HepG2 (cell line): Measurements from ENCODE around the gene ELOVL5. TPM values are rescaled to one million over a fixed set of nuclear protein-coding genes. Genes with fewer than 3 reads are reported as not detected.

Source experiments
- ATAC-seq: fragments of 200-7000 bp; cut with Tn5 transposase; 3 replicates; pipeline ENCODE4 v1.9.1; 2020; ENCODE audit warnings: mild to moderate bottlenecking, moderate library complexity
- BruUV-seq: library from RNA; stranded (reverse); fragments of 400-500 nt; replicated peaks from 2 replicates; lab custom pipeline; 2021; lab: Mats Ljungman, UMichigan
- CTCF ChIA-PET: fragments of 300-600 bp; formaldehyde crosslinking; extraction: SDS; loops from one replicate; lab custom pipeline; 2021; ENCODE audit warnings: low total read pairs, inconsistent platforms, low intra/inter-chr PET ratio; lab: Yijun Ruan, JAX
- POLR2A ChIA-PET: fragments of 350-600 bp; sonication (Branson Sonifier 250); formaldehyde crosslinking; loops from one replicate; lab custom pipeline; 2020; ENCODE audit warnings: antibody characterized with exemption, inconsistent platforms; lab: Yijun Ruan, JAX
- DNase-seq: peaks from one replicate; pipeline ENCODE4 v3.0.0-alpha.2; 2015; ENCODE audit warnings: low spot score
- FAIRE-seq: peaks from 3 replicates; lab custom pipeline; 2011; peaks lifted over from hg19 to GRCh38; lab: Jason Lieb, UNC
- H2AFZ ChIP-seq: one replicate; pipeline ENCODE4 v1.6.1; 2011; ENCODE audit warnings: low read length, inconsistent platforms
- H3K27ac ChIP-seq: fragments of 300-600 bp; 3 replicates; pipeline ENCODE4 v1.8.0; 2011; ENCODE audit warnings: mixed run types, mild to moderate bottlenecking, mixed read lengths, low read length, inconsistent platforms; ENCODE audit not compliant: insufficient read depth; ENCODE audit errors: extremely low read length
- H3K27me3 ChIP-seq, 2 experiments: fragments of 200-600 bp in 1 of 2; 2 replicates in 1 of 2; 3 replicates in 1 of 2; pipeline versions ENCODE4 v1.6.0 to v1.8.0; 2011; ENCODE audit warnings: low read length in 2 of 2, mild to moderate bottlenecking in 2 of 2, moderate library complexity in 2 of 2, inconsistent platforms in 1 of 2; ENCODE audit not compliant: insufficient read depth in 2 of 2, control insufficient read depth in 1 of 2
- H3K36me3 ChIP-seq, 2 experiments: fragments of 200-600 bp in 1 of 2; replicated peaks in 1 of 2; 2 replicates in 1 of 2; 3 replicates in 1 of 2; pipeline versions ENCODE4 v1.5.1 to v1.8.0; 2011; ENCODE audit warnings: low read length in 2 of 2, inconsistent platforms in 1 of 2; ENCODE audit not compliant: insufficient read depth in 2 of 2, control insufficient read depth in 1 of 2
- H3K4me1 ChIP-seq: 2 replicates; pipeline ENCODE4 v1.5.1; 2012; ENCODE audit warnings: low read length, inconsistent platforms; ENCODE audit not compliant: insufficient read depth
- H3K4me2 ChIP-seq: 2 replicates; pipeline ENCODE4 v1.6.0; 2011; ENCODE audit warnings: low read depth, low read length, inconsistent platforms
- H3K4me3 ChIP-seq, 3 experiments: fragments of 200-600 bp in 1 of 3; sonication (generic), shearing (Covaris generic) in 1 of 3; replicated peaks in 1 of 3; 2 replicates each; pipeline ENCODE4 v1.5.1; 2011 to 2016; ENCODE audit warnings: low read length in 3 of 3, inconsistent platforms in 2 of 3, low read depth in 2 of 3, mild to moderate bottlenecking in 2 of 3, control low read depth in 1 of 3, mixed read lengths in 1 of 3; ENCODE audit not compliant: insufficient read depth in 1 of 3
- H3K79me2 ChIP-seq: one replicate; pipeline ENCODE4 v1.6.1; 2011; ENCODE audit warnings: low read length, inconsistent platforms; ENCODE audit not compliant: insufficient read depth
- H3K9ac ChIP-seq: 2 replicates; pipeline ENCODE4 v1.6.0; 2011; ENCODE audit warnings: mild to moderate bottlenecking, low read depth, low read length, inconsistent platforms; ENCODE audit not compliant: insufficient read depth
- H3K9me3 ChIP-seq: 2 replicates; pipeline ENCODE4 v1.5.1; 2012; ENCODE audit warnings: mild to moderate bottlenecking, low read length
- H4K20me1 ChIP-seq: 2 replicates; pipeline ENCODE4 v1.6.0; 2011; ENCODE audit warnings: inconsistent platforms, mild to moderate bottlenecking, low read length, moderate library complexity; ENCODE audit not compliant: insufficient read depth
- DPF2 ChIP-seq: sonication (generic); formaldehyde crosslinking; IDR thresholded peaks from 2 replicates; pipeline ENCODE4 v1.4.0; 2020; ENCODE audit warnings: mild to moderate bottlenecking, low read depth, missing genetic modification reagents, borderline replicate concordance
- ELF3 ChIP-seq: IDR thresholded peaks from 2 replicates; pipeline ENCODE4 v1.6.1; 2016; ENCODE audit warnings: missing genetic modification reagents, missing compliant biosample characterization
- KDM4B ChIP-seq: sonication (generic); formaldehyde crosslinking; IDR thresholded peaks from 2 replicates; pipeline ENCODE4 v1.4.0; 2020; ENCODE audit warnings: missing genetic modification reagents
- PATZ1 ChIP-seq: sonication (generic); formaldehyde crosslinking; IDR thresholded peaks from 2 replicates; pipeline ENCODE4 v1.4.0; 2020; ENCODE audit warnings: missing genetic modification reagents
- RFX1 ChIP-seq: fragments of 450-650 bp; IDR thresholded peaks from 2 replicates; pipeline ENCODE4 v1.6.1; 2017
- SP5 ChIP-seq: IDR thresholded peaks from 2 replicates; pipeline ENCODE4 v1.6.1; 2016; ENCODE audit warnings: low read depth, borderline replicate concordance
- SRF ChIP-seq: IDR thresholded peaks from 2 replicates; pipeline ENCODE4 v1.6.1; 2011; ENCODE audit warnings: mild to moderate bottlenecking, low read depth, low read length, moderate library complexity
- ZKSCAN1 ChIP-seq: fragments of 150-350 bp; IDR thresholded peaks from 2 replicates; pipeline ENCODE4 v1.6.1; 2014; ENCODE audit warnings: low read length
- ZNF253 ChIP-seq: sonication (generic); formaldehyde crosslinking; IDR thresholded peaks from 2 replicates; pipeline ENCODE4 v1.8.0; 2022; ENCODE audit warnings: mild to moderate bottlenecking, missing genetic modification reagents, borderline replicate concordance
- ZNF432 ChIP-seq: sonication (generic); formaldehyde crosslinking; IDR thresholded peaks from 2 replicates; pipeline ENCODE4 v1.5.0; 2020; ENCODE audit warnings: missing genetic modification reagents, mild to moderate bottlenecking, borderline replicate concordance
- ZNF703 ChIP-seq: sonication (generic); formaldehyde crosslinking; IDR thresholded peaks from 2 replicates; pipeline ENCODE4 v1.5.1; 2020; ENCODE audit warnings: missing genetic modification reagents, mild to moderate bottlenecking, moderate library complexity, borderline replicate concordance
- WGBS: methylation state at CpG from one replicate; pipeline ENCODE4 v1.1.6; 2017; ENCODE audit warnings: low lambda C conversion rate; 5-methylcytosine and 5-hydroxymethylcytosine counted together
- in situ Hi-C: cut with HindIII; loops from 2 replicates; pipeline ENCODE4 v1.10.0; 2017; ENCODE audit warnings: low pct_unique_long_range_greater_than_20kb; ENCODE audit not compliant: extremely low pct_ligation_motif_present
- intact Hi-C: fragments of 100-400 bp; cut with micrococcal nuclease; formaldehyde crosslinking; loops from one replicate; pipeline ENCODE4 v1.10.0; 2022; ENCODE audit not compliant: unreplicated experiment
- polyA plus RNA-seq, 8 experiments: library from polyadenylated mRNA; depleted of rRNA in 3 of 8; stranded (reverse) in 7 of 8; unstranded in 1 of 8; fragments of >200 nt; fragmentation: Illumina TruSeq in 4 of 8; extraction: Trizol in 4 of 8; gene quantifications; 2 replicates each; pipeline versions ENCODE4 v1.2.1 to v1.2.3, GENCODE V29; 2011 to 2016; ENCODE audit warnings: low read depth in 4 of 8, missing spikeins in 1 of 8, mixed read lengths in 1 of 8; ENCODE audit not compliant: insufficient read depth in 1 of 8
- total RNA-seq, 5 experiments: library from RNA; depleted of rRNA; stranded (reverse); fragments of >200 nt; fragmentation: Illumina TruSeq; extraction: Trizol; gene quantifications; 2 replicates each; pipeline ENCODE4 v1.2.3, GENCODE V29; 2016; ENCODE audit warnings: low read depth in 1 of 5
- TF ChIP-seq, protein P1 (sequence below): sonication (generic); formaldehyde crosslinking; IDR thresholded peaks from 2 replicates; pipeline ENCODE4 v1.4.0; 2020; ENCODE audit warnings: missing genetic modification reagents
- TF ChIP-seq, protein P2 (sequence below): sonication (generic); formaldehyde crosslinking; IDR thresholded peaks from 2 replicates; pipeline ENCODE4 v1.4.0; 2020; ENCODE audit warnings: missing genetic modification reagents, mild to moderate bottlenecking, borderline replicate concordance
- TF ChIP-seq, protein P3 (sequence below): sonication (generic); formaldehyde crosslinking; IDR thresholded peaks from 2 replicates; pipeline ENCODE4 v1.5.0; 2020; ENCODE audit warnings: missing genetic modification reagents

ELOVL5 gene
- total and polyA plus RNA-seq, 2 of the 13 experiments (the other 11 are each of a cell fraction or from before 2014, with no cell fraction given): 50.1 to 72.4 TPM

DNA sequence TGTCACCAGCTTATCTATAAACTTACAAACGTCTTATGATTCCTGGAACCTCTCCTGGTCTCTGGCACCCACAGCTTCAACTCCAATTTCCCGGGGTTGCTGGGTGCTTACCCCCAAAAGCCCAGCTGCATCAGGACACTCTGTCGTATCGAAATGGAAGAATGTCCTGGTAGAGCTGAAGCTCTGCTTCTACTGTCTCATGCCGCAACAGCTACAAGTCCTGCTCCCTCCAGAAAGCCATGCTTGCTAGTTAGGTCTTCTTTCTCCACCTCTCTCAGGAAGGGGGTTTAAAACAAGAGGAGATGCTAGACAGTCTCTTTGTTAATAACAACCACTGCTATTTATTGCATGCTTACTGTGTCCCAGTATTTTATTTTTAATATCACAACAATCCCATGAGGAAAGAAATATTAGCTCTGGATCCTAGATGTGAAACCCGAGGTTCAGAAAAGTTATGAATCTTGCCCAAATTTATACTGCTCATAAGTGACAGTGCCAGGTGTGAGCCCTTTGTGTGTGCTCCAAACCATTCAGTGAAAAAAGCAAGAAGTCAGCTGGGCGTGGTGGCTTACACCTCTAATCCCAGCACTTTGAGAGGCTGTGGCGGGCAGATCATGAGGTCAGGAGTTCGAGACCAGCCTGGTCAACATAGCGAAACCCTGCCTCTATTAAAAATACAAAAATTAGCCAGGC is 117.8 kb downstream of the ELOVL5 start:
- H3K36me3 ChIP-seq: no peaks in the 10 kb centered on the region
- no peak overlapping the region for H3K27ac ChIP-seq
- intact Hi-C loops (no loop called here), in situ Hi-C loops (no loop called here)
- no peak overlapping the region for H3K9ac ChIP-seq
- DNase-seq (no peak), ATAC-seq (no peak), FAIRE-seq (no peak)
- H4K20me1 ChIP-seq: no peaks in the 10 kb centered on the region
- no peak overlapping the region for H2AFZ ChIP-seq
- no peaks in the 10 kb centered on the region for H3K4me1 ChIP-seq
- BruUV-seq: no TSS peak
- 33% methylated on average over 10 of the region's 10 CpGs for WGBS
- no peaks in the 10 kb centered on the region for H3K9me3 ChIP-seq
- H3K27me3 ChIP-seq: peaks cover 3 to 5% of the 10 kb centered on the region in 2 experiments; a peak in 2 of 5 replicates
- no peaks in the 10 kb centered on the region for H3K79me2 ChIP-seq
- H3K4me2 ChIP-seq: no peak overlapping the region
- POLR2A ChIA-PET: no interaction called here
- H3K4me3 ChIP-seq: no peak overlapping the region
- CTCF ChIA-PET: no interaction called here
- TF ChIP-seq SRF (no peak), ZKSCAN1 (no peak), ZNF703 (CRISPR knock-in tag) (no peak), KDM4B (CRISPR knock-in tag) (no peak), SP5 (no peak), ELF3 (CRISPR knock-in tag) (no peak), RFX1 (no peak), ZNF432 (no peak), ZNF253 (no peak), PATZ1 (no peak), DPF2 (CRISPR knock-in tag) (no peak)
- TF ChIP-seq, protein P1, sequence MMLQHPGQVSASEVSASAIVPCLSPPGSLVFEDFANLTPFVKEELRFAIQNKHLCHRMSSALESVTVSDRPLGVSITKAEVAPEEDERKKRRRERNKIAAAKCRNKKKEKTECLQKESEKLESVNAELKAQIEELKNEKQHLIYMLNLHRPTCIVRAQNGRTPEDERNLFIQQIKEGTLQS (CRISPR knock-in tag): no peak
- TF ChIP-seq, protein P2, sequence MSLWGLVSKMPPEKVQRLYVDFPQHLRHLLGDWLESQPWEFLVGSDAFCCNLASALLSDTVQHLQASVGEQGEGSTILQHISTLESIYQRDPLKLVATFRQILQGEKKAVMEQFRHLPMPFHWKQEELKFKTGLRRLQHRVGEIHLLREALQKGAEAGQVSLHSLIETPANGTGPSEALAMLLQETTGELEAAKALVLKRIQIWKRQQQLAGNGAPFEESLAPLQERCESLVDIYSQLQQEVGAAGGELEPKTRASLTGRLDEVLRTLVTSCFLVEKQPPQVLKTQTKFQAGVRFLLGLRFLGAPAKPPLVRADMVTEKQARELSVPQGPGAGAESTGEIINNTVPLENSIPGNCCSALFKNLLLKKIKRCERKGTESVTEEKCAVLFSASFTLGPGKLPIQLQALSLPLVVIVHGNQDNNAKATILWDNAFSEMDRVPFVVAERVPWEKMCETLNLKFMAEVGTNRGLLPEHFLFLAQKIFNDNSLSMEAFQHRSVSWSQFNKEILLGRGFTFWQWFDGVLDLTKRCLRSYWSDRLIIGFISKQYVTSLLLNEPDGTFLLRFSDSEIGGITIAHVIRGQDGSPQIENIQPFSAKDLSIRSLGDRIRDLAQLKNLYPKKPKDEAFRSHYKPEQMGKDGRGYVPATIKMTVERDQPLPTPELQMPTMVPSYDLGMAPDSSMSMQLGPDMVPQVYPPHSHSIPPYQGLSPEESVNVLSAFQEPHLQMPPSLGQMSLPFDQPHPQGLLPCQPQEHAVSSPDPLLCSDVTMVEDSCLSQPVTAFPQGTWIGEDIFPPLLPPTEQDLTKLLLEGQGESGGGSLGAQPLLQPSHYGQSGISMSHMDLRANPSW (CRISPR knock-in tag): no peak
- TF ChIP-seq, protein P3, sequence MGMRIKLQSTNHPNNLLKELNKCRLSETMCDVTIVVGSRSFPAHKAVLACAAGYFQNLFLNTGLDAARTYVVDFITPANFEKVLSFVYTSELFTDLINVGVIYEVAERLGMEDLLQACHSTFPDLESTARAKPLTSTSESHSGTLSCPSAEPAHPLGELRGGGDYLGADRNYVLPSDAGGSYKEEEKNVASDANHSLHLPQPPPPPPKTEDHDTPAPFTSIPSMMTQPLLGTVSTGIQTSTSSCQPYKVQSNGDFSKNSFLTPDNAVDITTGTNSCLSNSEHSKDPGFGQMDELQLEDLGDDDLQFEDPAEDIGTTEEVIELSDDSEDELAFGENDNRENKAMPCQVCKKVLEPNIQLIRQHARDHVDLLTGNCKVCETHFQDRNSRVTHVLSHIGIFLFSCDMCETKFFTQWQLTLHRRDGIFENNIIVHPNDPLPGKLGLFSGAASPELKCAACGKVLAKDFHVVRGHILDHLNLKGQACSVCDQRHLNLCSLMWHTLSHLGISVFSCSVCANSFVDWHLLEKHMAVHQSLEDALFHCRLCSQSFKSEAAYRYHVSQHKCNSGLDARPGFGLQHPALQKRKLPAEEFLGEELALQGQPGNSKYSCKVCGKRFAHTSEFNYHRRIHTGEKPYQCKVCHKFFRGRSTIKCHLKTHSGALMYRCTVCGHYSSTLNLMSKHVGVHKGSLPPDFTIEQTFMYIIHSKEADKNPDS (CRISPR knock-in tag): no peak
